Activated naive CD4-positive, alpha-beta T cell treated with anti-CD3 and anti-CD28 coated beads, Interleukin-2, amount 50 U/mL, for 16 hours (primary cell): Measurements from ENCODE around the gene ZCCHC12.
A peak's percentile ranks its signal among the peaks of the same experiment; 100 is the strongest.
"Not testable (repeated sequence)": the region's sequence is repeated elsewhere in the genome, so short reads cannot be mapped to it uniquely, and the experiment has no call there.

Experiments used
- DNase-seq: peaks from one replicate; pipeline ENCODE4 v3.0.0-alpha.2; 2020

ZCCHC12 gene

DNA sequence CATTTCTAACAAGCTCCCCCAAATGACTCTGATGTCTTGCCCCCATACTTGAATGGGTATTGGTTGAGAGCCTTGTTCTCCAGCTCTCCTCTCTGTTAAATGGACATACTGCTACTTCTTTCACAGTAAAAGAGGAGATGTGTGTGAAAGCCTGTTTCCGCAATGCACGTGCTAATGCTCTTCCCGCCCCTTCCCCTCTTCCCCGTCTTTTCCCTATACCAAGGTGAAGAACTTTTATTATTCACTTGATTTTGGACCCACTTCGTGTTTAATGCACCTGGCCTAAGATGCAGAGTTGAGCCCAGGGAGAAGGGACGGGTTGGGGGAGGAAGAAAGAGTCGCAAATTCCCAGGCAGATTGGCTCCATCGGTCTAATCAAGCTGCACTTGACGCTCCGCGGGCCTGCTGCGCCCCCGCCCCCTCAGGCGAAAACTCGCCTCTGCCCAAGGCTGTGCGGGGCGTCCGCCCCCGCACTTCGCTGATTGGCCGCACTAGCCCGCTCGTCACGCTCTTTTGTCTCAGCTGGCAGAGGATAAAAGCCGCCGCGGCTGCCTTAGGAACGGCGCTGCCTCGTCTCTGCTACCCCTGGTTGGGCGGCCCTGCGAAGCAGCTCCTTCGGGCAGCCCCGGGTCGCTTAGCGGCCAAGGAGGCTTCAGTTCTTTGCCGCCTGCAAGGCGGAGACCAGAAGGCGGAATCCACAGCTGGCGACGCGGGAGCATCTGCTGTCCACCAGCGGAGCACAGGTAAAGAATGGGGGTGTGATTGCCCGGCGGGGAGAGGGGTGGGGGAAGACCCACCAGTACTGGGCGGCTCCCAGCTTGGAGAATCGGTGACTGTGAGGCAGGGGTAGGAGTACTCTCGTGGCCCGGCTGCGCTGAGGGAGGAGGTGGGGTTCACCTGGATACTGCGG lies at the start of gene ZCCHC12:
ZCCHC12 (plus strand) TSS at position 562 of the 910 bp plus-strand sequence. CDS start 1,421 bp downstream, outside the sequence.
- DNase-seq: peak; percentile 44

DNA sequence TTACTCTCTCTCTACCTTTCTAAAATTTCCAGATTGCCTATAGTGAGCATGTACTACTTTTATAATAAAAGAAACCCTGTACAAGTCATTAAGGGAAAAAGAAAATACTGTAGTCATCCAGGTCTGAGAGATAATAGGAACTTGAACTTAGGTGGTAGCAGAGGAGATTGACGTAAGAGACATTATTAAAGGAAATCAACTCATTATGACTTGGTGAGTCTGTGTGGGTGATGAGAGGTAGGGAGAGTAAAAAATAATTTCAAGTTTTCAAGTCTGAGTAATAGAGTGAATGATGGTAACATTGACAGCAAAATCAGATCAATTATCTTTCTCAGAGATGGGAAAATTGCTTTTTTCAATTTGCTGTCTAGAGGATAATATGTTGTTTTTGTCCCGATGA lies 44.0 kb upstream of the ZCCHC12 start:
- no peak for DNase-seq

GRCh38 chrX:118780509-118780908 lies 43.1 kb upstream of the ZCCHC12 start:
- DNase-seq: no peak

DNA sequence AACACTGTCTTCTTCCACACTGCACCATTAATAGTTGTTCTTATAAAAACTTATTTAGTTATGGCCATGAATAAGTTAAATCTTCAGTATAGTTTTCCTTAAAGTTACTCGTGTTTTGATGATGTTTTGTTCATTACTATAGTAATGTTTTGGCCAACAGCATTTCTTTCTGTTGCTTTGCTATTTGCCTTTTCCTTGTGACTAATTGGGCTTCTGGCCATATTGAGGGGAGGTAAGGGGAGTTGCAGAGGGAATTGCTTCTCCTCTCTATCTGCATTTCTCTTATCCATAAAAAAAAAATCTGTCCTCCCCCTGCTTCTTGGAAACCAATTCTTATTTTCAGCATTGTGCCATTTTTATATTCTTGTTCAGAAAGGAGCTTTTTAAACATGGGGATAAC lies 42.7 kb upstream of the ZCCHC12 start:
- DNase-seq: no peak

- DNase-seq: no peak
These were observed 27.9 kb upstream of the ZCCHC12 start for GRCh38 chrX:118795528-118796280.

DNA sequence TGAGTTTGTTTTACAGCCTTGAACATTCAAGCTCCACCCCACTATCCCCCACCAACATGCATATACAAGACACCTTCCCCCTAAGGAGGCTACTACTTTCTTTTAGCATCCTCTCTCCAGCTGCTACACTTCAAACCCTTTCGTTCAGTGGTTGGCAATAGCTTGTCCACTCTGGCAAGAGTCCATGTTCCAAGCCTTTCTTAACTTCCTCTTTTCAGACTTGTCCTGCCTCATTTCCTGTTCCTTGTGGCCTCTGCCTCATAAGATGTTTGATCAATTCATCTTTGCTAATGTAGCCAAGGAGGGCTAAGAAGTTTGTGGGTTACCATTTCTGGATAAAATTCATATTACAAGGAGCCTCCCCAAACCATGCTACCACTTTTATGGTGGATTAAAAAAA lies 20.8 kb upstream of the ZCCHC12 start:
- DNase-seq: no peak

- peak; percentile 36 for DNase-seq
These were observed 16.2 kb upstream of the ZCCHC12 start for GRCh38 chrX:118807151-118808017.

DNA sequence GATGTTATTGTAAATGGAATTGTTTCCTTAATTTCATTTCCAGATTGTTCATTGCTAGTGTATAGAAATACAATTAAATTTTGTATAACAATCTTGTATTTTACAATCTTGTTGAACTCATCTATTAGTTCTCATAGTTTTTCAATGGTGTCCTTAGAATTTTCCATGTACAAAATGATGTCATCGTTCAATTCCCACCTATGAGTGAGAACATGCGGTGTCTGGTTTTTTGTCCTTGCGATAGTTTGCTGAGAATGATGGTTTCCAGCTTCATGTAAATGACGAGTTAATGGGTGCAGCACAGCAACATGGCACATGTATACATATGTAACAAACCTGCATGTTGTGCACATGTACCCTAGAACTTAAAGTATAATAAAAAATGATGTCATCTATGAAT lies 6.4 kb upstream of the ZCCHC12 start:
- not testable (repeated sequence) for DNase-seq

DNA sequence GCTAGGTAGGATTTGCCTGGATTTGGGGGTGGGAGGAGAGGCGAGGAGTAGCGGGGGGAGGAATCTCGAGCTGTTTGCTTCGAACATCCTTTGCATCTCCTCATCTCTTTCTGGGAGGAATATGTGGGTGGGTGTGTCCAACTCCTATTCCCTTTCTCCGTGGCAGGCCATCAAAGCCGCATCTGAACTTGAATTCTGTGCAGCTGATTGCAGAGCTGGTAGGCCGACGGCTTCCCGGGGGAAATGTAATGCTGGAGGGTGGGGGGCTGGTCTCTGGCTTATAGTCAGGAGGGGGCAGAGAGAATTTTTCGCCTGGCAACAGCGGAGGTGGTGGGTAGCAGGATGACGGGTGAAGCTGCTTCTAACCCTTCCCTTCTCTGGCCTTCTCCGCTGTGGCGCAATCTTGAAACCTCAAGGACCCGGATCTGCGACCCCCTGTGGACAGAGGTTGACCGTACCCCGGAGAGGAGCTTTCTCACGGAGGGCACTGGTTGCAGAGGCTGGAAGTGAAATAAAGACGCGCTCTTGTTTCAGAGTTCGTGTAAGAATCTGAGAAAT lies 628 bp downstream of the ZCCHC12 start:
- no peak for DNase-seq

GRCh38 chrX:118825227-118825626 lies 1.6 kb downstream of the ZCCHC12 start:
- no peak for DNase-seq

GRCh38 chrX:118839334-118839958 lies 15.8 kb downstream of the ZCCHC12 start:
- peak; percentile 65 for DNase-seq

DNA sequence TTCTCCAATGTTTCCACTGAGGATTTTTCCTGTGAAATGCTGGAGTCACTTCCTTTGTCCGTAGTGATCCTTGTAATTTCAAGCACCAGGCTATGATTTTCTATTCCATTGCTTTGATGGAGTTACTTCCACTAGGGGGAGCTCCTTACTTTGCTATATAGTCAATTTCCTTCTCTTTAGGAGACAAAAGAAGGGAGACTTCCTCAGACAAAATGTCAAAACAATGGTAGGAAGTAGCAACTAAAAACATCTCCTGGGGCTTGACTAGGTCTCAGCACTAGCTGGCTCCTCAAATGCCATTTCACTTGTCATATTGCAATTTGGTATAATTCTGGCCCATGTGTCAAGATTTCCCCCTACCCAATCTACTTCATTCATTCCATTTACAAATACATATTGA lies 24.1 kb downstream of the ZCCHC12 start:
- DNase-seq: no peak

DNA sequence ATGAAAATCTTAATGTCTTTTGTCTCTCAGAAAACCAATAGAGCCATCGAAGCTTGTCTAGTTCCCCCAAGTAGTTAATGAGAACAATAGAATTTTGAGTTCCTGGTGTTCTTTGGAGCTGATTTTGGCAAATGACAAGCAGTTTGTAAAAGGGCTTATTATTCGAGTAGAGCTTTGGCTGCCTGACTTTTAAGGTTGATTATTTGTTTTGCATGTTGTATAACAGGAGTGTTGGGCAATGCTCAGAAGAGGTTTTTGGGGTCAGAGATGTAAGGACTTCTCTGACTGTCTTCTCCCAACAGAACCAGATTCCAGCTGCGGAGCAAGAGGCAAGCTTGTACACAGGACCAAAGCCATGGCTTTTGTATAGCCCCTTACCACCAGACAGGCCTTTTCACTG lies 30.0 kb downstream of the ZCCHC12 start:
- no peak for DNase-seq

- DNase-seq: no peak
These were observed 32.2 kb downstream of the ZCCHC12 start for GRCh38 chrX:118855681-118856310.

DNA sequence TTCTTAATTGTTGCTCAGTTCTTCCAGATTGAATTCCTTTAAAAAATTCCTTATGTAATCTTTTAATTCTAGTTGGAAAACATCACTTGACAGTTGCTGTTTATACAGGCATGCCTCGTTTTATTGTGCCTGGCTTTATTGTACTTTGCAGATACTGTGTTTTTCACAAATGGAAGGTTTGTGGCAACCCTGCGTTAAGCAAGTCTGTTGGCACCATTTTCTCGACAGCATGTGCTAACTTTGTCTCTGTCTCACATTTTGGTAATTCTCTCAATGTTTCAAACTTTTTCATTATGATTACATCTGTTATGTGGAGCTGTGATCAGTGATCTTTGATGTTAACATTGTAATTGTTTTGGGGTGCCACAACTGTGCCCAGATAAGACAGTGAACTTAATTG lies 33.4 kb downstream of the ZCCHC12 start:
- no peak for DNase-seq

GRCh38 chrX:118861338-118861737 lies 37.7 kb downstream of the ZCCHC12 start:
- no peak for DNase-seq

- no peak for DNase-seq
These were observed 38.5 kb downstream of the ZCCHC12 start for GRCh38 chrX:118862091-118862490.

DNA sequence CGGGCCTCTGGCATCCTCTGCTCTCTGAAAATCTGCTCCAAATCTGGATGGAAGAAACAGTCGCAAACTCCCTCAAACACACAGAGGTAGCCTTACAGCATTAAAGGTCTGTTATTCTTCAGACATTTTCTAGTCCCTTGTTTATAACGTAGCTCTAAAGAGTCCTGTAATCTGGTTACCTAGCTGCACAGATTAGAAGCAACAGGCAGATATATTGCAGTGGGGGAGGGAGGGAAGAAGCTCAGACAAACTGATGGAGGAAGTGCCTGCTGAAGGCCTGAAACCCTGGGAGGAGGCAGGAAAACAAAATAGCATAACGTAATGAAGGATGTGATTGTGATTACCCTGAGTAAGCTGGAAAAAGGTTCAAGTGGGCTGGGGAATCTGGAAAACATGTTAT lies 39.4 kb downstream of the ZCCHC12 start:
- DNase-seq: no peak

DNA sequence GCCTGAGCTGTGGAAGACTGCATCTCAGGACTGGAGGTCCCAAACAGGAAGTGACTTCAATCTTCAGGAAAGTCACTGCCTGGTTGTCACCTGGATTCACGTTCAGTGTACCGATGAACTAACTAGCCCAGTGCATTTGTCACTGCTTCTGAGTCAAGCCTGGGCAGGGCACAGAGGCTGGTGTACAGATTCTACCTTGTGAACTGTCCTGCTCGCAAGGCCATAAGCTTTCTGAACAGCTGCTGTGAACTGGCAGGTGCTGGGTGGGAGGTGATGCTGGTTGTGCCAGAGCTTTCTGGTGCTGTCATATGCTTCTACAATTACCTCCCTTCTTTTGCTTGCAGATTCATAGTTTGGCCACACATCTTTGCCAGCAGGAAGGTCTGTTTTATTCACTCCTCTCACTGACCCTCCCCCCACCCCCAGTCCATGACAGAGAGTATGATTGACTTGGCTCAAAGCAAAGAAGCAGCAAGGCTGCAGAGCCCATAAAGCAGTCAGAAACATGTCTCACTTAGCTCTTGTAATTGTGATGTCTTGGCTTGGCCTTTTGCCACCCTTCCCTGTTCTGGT lies 40.5 kb downstream of the ZCCHC12 start:
- DNase-seq: no peak

DNA sequence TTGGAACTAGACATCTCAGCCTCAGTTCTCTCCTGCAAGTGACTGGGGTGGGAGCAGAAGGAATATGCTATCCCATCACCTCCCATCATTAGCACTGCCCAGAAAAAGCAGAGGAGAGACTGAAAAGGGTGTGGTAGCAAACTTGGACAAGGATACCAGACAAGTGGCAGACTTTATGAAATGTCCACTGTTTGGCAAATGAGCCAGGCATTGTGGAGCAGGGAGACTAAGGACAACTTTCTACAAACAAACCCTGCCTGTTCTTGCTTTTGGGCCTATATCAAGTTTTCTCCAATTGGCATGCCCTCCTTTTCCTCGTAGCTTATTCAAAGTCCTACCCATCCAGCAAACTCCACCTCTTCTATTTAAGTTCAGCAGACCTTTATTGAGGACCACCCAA lies 41.6 kb downstream of the ZCCHC12 start:
- DNase-seq: no peak

GRCh38 chrX:118867251-118867650 lies 43.6 kb downstream of the ZCCHC12 start:
- no peak for DNase-seq
